Stromal cell of bone marrow (primary cell): ENCODE data around the gene ZBTB21.
"Not testable (repeated sequence)": the region's sequence is repeated elsewhere in the genome, so short reads cannot be mapped to it uniquely, and the experiment has no call there.

Source experiments
- DNase-seq: peaks from one replicate; pipeline ENCODE4 v3.0.0-alpha.2; 2012; ENCODE audit warnings: low read depth

Gene ZBTB21

DNA sequence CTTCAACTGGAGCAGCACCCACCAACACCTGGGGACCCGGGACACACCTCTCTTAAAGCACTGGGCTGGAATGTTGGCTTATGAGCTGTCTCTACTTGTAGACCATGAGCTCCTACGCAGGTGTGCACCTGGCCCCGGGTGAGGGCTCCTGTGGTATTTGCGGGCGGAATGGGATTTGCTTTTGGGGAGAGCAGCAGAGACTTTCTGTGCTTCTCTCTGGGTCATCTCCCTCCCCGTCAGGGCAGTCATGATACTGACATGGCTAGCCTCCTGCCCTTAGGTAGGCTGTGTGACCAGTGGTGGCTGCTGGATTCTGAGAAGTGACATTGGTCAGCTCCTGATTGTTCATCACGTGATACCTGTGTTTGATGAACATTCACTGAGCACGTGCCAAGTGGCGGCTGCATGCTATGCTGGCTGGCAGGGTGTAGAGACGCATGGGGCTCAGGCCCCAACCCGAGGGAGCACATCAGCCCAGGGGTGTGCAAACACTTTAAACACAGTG, 9.0 kb upstream of the ZBTB21 start:
- no peak for DNase-seq

DNA sequence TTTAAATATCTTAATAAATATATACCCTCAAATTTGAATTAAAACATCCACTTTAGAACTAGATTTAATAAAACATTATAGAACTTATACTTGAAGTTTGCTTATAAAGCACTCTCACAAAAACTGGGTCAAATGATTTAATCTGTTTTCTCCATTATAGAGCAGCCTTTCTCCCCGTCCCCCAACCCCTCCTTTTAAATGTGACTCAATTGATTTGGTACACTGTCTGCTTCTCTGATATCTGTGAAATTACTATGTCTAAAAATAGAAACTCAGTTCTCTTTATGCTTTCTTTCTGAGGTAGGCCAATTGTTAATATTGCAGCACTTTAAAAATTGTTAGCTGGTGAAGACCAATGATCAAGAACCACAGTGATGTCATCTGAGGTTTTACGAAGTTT, 6.9 kb upstream of the ZBTB21 start:
- no peak for DNase-seq

- DNase-seq, result no peak
Measured at GRCh38 chr21:42016364-42016985, 6.3 kb upstream of the ZBTB21 start.

- DNase-seq, result no peak
Measured at GRCh38 chr21:42013931-42014330, 3.8 kb upstream of the ZBTB21 start.

DNA sequence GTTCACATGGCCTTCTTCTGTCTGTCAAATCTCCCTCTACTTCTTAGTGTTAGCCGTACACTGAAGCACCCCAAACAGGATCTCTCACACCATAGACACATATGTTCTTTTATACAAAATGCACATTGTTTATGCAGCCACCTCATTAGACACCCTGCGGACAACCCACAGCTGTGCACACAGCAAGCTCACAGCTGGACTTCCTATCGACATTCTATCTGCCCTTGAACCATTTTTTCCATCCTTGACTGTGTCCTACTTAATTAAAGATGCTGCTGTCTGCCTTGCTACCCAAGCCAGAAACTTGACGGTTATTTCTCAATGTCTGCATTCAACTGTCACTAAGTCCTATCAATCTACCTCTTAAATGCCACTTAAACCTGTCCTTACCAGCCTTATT, 3.2 kb upstream of the ZBTB21 start:
- no peak for DNase-seq

- DNase-seq, result no peak
Measured at GRCh38 chr21:42012763-42013329, 2.7 kb upstream of the ZBTB21 start.

DNA sequence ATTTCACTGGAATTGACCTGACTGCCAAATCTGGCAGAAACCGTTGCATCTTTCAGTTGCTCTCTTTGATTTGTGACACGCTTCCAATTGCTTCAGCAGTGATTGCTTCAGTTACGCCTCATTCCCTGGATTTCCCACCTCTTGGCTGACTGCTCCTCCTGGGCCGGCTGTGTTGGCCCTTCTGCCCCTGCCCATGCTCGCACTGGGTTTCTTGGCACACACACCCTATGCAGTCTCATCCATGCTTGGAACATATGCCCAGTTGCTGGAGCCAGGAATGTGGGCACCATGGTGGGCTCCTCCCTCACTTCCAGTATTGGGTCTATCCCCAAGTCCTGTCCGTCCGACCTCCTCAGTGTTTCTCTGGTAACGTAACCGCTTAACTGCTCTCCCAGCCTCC, 2.2 kb upstream of the ZBTB21 start:
- DNase-seq, result no peak

DNA sequence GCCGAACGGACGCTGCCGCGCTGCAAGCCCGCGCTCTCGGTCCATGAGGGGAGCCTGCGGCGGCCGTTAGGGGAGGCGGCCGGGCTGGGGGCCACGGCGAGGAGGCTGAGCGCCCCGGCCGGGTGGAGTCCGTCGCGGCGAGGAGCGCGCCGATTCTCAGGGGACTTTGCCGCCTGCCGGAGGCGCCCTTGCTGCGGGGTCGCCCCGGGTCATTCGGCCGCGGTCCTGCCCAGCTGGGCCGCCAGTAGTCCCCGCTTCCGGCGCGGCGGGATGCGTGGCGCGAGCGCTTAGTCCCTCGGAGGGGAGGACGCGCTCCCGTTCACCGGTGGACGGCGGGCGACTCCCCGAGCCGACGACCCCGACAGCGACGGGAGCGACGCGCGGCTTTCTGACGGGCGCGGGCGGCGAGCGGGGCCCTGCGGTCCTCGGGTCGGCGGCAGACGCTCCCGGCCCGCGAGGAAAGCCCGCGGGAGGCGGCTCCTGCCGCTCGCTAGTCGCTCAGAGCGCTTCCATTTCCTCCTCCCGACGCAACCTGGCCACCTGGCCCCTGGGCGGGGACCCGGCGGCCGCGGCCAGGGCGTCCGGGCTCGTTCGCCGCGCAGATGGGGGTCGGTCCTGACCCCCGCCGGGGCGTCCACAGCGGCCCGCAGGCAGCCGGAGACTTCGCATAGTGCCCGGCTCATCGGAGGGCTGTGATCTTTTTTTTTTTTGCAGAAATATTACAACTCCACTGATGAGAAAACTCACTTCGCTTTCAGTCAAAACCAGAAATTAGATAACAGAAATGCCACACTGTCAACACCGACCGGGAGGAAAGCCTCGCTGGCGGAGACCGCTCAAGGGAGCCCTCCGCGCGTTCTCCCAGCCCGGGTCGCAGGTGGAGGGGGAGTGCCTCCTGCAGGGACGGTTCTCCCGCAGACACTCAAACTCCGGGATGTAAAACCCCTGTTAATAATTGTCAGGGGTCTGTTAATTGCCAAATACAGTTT, 641 bp upstream of the ZBTB21 start:
- no peak for DNase-seq

DNA sequence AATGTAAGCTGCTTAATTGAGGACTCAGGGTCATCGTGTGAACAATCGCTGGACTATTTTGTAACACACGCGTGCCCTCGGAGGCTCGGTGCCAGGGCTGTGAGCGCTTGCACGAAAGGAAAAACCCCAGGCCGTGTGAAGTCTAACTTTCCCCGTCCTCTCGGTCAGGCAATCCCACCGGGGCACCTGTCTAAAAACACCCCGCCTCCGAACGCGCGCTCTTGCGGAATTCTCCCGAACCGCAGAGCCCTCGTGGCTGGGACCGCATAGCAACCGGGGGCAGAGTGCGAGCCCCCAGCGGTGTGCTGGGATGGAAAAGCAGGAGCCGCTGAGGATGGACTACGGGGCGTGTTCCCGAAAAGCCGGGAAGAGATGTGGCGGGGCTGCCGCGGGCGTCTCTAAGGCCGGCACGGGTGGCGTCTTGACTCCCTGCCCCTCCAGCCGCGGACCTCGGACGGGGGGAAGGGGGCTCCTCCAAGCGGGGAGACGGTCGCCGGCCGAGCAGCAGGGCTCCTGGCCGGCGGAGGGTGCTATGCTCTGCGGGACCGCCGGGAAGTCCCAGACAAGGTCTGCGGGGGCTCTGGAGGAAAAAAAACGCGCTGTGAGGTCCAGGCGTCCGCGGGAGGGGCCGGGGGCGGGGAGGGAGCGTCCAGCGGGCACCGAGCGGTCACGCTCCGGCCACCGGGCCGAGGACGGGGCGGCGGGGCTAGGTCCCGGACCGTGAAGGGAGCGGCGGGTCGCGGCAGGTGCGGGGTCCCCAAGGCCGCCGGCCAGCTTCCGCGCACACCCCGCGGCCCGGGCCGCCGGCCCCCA, 936 bp downstream of the ZBTB21 start:
- no peak for DNase-seq

DNA sequence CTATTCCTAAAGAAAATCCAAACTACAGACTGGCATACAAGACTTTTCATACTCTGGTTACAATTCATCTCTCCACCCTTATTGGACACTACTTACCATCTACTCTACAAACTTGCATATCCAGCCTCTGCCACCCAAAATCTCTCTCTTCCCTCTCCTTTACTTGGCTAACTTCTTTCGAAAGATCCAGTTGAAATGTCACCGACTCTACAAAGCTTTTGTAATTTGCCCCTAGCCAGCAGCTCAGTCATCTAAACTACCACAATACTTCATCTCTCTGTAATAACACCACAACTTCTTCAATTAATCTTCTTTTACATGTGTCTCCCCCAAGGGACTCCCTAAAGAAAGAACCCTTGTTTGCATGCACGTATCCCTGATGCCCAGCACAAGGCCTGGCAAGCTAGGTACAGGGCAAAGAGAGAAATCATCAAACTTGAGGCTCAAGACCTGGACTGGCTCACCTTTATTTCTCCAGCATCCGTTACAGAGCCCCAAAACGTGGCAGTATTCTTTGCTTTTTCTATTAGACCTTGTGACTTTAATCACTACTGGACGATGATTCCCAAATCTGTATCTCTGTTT, 2.7 kb downstream of the ZBTB21 start:
- DNase-seq, result no peak

DNA sequence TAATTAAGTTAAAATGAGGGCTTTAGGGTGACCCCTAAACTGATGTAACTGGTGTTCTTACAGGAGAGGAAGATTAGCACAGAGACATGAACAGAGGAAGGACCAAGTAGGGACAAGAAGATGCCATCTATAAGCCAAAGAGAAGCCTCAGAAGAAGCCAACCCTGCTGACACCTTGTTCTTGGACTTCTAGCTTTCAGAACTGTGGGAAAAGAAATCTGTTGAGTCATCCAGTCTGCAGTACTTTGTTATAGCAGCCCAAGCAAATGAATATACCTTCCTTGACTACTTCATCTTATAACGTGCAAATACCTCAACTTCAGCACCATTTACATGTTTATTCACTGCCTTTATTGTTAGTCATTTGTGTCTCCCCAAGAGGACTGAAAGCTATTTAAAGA, 3.4 kb downstream of the ZBTB21 start:
- DNase-seq, result no peak

DNA sequence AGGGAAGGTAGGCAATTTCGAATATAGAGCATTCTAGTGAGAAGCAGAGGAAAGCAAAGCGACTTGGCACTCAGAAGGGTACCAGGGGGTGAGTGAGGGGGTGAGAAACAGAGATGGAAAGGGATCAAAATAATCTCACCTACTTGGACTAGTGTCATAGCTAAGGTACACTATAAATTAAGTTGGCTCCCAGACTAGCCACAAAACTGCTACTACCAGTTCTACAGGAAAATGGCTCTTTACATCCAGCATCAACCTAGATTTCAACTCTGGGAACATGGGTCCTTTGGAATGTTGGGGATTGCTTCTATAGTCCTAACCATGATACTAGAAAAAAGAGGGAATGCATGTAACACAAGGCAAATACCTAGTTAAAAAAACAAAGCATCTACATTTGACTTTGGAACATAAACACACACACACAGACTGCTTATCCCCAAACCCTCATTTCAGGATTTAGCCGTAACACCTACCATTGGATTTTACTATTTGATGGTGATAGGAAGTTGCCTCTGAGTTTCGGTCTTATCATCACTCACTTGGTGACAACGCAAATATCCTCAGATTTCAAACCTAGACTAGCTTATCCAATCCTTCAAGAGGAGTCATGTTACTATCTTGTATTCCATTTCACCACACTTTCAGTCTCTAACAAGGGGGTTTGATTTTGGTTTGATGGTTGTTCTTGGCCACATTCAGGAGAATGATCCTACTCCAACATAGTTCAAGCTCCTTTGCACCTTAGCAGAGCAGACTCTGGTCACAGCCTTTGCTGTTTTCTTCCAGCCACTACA, 5.6 kb downstream of the ZBTB21 start:
- no peak for DNase-seq

DNA sequence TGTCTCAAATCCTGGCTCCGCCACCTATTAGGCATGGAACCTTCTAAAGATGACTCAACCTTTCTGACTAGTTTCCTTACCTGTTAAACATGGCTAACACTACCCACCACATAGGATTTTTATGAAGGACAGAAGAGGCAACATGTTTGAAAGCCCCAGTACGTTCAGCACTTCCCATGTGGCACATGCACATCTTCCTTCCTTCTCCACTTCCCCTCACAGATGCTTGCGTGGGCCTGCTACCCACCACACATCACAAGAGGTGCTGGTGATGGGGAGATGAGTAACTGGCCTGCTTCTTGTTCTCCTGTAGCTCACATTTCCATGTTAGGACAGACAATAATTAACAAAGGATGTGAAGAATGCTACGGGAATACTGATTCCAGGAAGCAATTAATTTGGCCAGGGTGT, 7.1 kb downstream of the ZBTB21 start:
- DNase-seq, result no peak

DNA sequence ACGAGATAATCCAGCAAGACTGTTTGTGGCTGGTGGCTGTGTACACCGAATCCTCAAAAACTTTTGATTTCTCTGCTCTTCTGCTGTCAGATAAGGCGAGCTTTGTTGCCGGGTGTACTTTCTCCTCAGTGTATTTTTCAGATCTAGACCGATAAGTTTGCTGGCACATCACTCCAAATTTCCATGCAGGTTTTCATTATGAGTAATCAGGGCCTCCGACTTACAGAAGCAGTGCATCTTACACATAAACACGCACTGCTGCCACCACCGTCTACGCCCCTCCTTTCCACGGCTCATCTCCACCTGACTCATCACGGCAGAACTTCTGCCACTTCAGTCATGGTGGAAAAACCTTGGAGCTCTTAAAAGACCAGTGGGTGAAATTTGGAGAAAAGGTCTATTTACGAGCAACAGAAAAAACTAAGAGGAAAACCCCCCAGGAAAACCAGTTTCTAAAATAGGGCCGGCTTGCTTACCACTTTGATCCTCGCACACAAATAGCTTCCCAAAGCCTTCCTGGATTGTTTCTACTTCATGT, 7.7 kb downstream of the ZBTB21 start:
- no peak for DNase-seq

- no peak for DNase-seq
Measured at GRCh38 chr21:42001781-42002180, 8.4 kb downstream of the ZBTB21 start.

GRCh38 chr21:42000908-42001307, 9.3 kb downstream of the ZBTB21 start:
- DNase-seq, result no peak

- DNase-seq, result no peak
Measured at GRCh38 chr21:41997657-41998056, 12.5 kb downstream of the ZBTB21 start.

GRCh38 chr21:41995577-41995976, 14.6 kb downstream of the ZBTB21 start:
- DNase-seq, result no peak

DNA sequence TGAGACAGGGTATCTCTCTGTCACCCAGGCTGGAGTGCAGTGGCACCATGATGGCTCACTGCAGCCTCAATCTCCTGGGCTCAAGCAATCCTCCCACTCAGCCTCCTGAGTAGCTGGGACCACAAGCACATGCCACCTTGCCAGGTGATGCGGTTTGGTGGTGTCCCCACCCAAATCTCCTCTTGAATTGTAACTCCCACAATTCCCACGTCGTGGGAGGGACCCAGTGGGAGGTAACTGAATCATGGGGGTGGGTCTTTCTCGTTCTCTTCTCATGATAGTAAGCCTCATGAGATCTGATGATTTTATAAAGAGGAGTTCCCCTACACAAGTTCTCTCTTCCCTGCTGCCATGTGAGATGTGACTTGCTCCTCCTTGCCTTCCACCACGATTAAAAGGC, 15.5 kb downstream of the ZBTB21 start:
- DNase-seq, result not testable (repeated sequence)

- DNase-seq, result peak; percentile 64
Measured at GRCh38 chr21:41993744-41994143, 16.4 kb downstream of the ZBTB21 start.

- DNase-seq, result no peak
Measured at GRCh38 chr21:41992576-41992975, 17.6 kb downstream of the ZBTB21 start.
